HG03439 (cell line): ENCODE measurements around the gene FHL2.

ENCODE experiments used
- ATAC-seq: cut with Tn5 transposase; IDR thresholded peaks from one replicate; pipeline ENCODE4 v1.9.1; 2021; ENCODE audit warnings: mild to moderate bottlenecking, moderate library complexity; ENCODE audit not compliant: unreplicated experiment

Gene FHL2

GRCh38 chr2:105320651-105321215 is 78.1 kb downstream of the FHL2 start:
- ATAC-seq = no peak

DNA sequence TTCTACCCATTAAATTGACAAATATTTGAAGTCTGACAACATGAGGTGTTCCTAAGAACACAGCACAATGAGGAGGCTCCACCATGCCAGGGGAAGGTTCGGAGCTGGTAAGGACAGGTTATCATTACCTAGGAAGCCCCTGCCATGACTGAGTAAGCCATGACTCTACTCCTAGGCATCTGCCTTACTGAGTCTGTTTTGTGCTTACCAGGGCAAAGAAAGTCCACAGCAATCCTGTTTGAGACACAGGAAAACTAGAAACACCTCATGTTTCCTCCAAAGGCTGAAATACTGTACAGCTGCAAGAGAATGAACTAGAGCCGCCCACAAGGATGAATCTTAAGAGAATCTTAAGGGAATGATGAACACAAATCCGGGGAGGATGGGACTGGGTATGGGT is 80.9 kb downstream of the FHL2 start:
- ATAC-seq = no peak

- ATAC-seq = peak; percentile 76
These were observed 83.5 kb downstream of the FHL2 start for GRCh38 chr2:105315314-105315713.

DNA sequence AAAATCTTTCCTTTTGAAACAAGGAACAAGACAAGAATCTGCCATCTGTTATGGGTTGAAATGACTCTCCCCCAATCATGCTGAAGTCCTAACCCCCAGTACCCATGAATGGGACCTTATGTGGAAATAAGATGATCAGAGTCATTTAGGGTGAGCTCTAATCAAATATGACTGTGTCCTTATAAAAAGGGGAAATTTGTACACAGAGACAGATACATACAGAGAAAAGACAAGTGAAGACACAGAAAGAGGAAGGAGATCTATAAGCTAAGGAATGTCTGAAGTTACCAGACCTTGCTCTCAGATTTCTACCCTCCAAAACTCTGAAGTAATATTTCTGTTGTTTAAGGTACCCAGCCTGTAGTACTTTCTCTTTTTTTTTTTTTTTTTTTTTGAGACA is 85.0 kb downstream of the FHL2 start:
- ATAC-seq = no peak
